Stimulated activated CD4-positive, alpha-beta T cell treated with anti-CD3 and anti-CD28 coated beads, Interleukin-1b, Interleukin-23, amount 100 ng/mL, for 4 hours (primary cell): Measurements from ENCODE around the gene ANAPC10.
"Not testable (repeated sequence)": the region's sequence is repeated elsewhere in the genome, so short reads cannot be mapped to it uniquely, and the experiment has no call there.

Experiments
- DNase-seq, 2 donors: peaks; one replicate each; pipeline ENCODE4 v3.0.0-alpha.2; 2020; ENCODE audit warnings: low read depth in 2 of 2

Gene ANAPC10

DNA sequence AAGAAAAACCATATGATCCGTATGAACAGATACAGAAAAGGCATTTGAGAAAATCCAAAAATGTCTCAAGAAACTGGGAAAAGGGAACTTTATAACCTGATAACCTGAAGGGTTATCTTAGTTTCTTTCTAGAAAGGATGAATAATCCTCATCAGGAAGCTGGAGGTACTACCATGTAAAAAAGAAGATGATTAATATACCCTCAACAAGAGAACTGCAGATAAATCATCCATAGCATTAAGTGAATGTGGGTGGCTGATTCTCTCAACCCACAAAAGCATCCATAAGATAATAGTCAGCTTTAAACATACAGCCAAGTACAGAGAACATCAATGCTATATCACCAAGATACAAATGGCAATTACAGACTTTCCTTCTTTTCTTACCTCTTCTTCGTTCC, 26.4 kb downstream of the ANAPC10 start:
- no peak for DNase-seq

DNA sequence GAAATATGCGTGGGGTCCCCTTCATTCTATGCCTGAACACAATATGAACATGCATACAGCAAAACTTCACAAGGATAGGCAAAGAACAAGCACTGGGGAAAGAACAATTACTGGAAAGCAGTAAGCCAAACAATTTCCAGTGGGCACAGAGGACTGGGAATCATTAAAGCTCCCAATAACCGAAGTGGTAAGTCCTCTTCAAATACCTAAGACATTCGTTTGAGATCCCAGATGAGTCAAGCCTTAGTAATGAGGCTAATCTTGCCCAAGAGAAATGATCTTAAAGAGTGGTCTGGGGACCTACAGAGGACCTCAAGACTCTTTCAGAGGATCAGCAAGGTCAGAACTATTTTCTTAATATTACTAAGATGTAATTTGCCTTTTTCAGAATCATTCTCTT, 28.6 kb downstream of the ANAPC10 start:
- DNase-seq = no peak

- no peak for DNase-seq
Observed at GRCh38 chr4:145066063-145066501, 31.9 kb downstream of the ANAPC10 start.

DNA sequence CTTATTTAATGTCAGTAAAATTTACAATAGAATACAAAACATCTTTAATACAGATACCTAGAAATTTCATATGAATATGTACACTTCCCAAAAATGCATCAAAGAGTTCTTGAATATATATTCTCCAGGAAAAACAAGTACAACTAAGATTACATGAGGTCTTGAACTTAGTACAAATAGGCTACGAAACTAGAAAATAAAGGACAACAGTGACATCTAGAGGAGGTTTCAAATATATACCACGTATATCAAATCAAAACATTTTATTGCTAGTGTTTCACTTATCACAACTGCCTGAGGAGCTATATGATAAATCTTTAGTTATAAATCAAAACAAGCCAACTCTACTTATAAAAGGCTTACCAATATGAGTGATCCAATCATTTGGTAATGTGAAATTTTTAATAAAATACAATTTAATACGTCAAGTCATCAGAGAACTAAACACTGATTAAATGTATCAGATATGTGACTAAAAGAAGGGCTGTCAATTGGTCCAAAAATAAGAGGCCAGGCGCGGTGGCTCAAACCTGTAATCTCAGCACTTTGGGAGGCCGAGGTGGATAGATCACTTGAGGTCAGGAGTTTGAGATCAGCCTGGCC, 36.6 kb downstream of the ANAPC10 start:
- no peak for DNase-seq

DNA sequence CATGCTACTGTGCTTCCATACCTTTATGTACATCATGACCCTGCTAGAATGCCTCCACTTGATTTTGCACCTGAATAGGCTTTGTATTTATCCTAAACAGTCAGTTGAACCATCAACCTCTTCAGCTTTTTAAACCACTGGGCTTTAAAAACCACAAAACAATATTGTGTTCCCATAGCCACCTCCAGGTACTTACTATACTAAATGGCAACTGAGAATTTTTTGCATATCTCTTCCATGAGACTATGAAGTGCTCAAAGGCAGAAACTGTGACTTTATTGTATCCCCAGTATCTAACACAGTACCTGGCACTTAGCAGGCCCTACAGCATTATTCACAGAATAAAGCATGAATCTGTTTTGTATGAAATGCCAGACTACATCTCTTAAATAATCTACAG, 39.7 kb downstream of the ANAPC10 start:
- no peak for DNase-seq

DNA sequence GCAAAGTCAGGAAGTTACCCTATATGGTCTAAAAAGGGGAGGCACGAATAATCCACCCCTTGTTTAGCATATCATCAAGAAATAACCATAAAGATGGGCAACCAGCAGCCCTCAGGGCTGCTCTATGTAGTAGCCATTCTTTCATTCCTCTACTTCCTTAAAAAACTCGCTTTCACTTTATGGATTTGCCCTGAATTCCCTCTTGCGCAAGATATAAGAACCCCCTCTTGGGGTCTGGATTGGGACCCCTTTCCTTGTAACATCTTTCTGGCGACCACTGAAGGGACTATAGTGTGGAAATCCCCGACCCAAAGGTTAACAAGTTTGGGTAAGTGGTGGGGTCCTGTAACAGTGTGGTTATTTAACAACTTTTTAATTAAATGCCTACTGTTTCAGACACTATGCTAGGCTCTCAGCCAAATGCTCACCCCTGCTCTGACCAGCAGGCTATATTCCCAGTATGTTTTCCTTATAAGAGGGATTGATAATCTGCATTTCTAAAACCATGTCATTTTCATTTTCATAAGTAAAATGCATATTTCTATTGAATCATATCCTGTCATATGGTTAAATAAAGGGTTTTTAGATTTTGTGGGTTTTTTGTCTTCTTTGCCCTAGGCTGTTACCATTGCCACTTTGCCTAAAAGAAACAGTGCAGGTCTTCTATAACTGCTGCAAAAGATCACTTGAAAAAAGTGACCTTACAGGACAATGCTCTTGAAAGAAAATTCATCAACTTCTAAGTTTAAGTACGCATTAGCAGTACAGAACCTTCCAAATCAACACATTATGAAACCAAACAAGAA, 41.5 kb downstream of the ANAPC10 start:
- no peak for DNase-seq

GRCh38 chr4:145055533-145056257, 42.3 kb downstream of the ANAPC10 start:
- no peak for DNase-seq

DNA sequence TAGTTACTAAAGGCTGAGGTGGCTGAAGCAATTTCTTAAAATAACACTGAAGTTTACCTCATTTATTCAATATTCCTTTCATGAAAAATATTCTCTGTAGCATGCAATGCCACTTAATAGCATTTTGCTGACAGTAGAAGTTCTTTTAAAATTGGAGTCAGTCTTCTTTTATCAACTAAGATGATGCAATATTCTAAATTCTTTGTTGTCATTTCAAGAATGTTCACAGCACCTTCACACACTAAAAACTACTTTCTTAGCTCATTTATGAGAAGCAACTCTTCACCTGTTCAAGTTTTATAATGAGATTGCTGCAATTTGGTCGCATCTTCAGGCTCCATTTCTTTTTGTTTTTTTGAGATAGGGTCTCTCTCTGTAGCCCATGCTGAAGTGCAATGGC, 48.8 kb downstream of the ANAPC10 start:
- no peak for DNase-seq

DNA sequence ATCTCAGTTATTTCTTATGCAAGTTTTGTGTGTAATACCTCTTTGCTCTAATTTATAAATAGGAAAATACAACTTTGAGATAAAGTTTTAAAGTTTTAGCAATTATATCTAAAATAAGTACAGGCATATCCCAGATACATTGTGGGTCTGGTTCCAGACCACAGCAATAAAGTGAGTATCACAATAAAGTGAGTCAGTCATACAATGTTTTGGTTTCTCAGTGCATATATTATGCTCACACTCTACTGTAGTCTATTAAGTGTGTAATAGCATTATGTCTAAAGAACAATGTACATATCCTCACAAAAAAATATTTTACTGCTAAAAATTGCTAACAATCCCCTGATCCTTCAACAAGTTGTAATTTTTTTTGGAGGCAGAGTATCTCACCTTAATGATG, 49.2 kb downstream of the ANAPC10 start:
- DNase-seq = no peak

DNA sequence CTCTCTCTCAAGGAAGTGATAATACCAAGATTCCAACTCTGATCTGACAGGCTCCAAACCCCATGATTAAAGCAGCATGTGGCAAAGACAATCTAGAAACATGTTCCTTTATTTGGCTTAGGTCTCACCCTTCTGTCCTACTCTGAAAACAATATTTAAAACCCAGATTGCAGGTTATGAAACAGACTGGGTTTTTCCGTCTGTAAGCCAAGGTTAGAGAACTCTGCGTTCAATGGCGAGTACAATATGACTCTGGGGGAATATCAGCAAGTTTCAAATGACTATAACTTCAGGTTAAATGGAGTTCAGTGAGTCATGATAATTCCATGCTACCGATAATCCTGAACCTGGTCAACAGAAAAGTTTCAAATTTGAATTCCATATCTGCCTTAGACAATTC, 50.8 kb downstream of the ANAPC10 start:
- DNase-seq = no peak

DNA sequence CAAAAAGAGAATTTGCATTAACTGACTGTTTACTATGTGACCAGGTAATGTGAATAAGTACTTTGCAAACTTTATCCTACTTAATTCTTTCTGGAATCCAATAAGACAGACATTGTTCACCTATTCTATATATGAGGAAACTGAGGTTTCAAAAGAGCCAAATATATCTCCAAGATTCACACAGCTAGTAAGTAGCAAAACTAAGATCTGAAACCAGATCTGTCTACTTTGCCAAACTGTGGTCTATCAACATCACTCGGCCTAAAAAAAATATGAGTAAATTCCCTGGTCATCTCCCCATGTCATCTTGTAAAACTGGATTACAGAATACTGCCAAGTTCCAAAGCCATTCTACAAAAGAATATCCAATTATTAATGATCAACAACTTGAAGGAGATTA, 52.8 kb downstream of the ANAPC10 start:
- DNase-seq = no peak

DNA sequence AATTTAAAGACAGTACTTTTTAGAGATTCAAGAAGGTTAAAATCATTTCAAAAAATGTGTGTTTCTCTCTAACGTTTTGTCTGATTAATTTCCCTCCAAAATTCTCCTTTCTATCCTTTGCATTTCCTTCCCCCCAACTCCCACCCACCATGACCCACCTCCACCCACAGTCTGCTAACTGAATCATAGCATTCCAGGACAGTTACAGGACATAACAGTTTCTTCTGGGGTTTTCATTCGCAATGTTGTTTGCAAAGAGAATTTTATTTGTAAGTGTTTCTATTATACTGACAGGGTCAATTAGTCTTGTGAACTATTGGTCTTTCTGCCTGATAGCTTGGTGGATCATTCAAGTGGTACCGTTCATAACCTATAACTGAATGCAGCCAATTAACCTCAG, 53.7 kb downstream of the ANAPC10 start:
- DNase-seq = no peak

GRCh38 chr4:145043306-145043705, 54.7 kb downstream of the ANAPC10 start:
- no peak for DNase-seq

- no peak for DNase-seq
Observed at GRCh38 chr4:145042601-145043285, 55.3 kb downstream of the ANAPC10 start.

DNA sequence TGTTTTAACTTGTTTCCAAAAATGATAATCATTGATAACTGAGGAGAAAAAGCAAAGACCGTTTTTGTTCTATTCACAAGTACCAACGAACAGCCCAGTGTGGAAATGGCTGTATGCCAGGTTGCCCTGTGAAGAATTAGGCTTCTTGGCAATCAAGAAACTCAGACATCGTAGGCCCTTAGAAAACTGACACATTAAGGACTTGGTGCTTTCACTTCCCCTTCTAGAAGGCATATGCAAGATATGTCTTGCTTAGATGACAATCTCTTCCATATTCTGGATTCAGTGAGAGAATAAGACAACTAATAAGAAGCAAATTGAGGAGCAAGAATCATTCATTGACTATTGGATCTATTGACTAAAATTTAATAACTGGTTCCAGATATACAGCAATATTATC, 56.6 kb downstream of the ANAPC10 start:
- DNase-seq = no peak

DNA sequence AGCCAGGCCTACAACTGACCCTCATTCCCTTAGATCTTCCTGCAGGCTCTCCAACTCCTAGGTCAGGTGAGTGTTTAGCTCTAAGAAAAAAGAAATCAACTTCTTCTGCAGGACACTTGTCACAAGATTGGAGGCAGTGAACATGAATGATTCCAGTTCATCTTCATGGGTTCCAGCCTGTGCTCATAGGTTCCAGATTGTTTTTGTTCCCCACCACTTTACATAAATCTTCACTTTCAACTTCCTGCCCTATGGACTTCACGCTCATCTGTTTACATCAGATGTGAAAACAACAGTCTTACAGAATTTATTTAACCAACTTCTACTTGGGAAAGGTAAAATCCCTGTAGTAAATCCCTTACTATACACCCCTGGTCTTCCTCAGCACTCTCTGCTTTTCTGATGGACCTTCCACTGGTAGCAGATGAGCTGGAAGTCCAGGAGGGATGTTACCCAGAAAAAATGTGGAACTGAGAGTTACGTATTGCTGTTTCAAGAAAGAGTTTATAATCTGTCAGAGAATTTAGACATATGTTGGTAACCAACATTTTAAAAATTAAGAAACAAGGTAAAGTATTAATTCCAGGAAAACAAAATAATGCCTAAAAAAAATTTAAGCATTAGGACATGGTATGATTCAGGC, 62.4 kb downstream of the ANAPC10 start:
- no peak for DNase-seq

DNA sequence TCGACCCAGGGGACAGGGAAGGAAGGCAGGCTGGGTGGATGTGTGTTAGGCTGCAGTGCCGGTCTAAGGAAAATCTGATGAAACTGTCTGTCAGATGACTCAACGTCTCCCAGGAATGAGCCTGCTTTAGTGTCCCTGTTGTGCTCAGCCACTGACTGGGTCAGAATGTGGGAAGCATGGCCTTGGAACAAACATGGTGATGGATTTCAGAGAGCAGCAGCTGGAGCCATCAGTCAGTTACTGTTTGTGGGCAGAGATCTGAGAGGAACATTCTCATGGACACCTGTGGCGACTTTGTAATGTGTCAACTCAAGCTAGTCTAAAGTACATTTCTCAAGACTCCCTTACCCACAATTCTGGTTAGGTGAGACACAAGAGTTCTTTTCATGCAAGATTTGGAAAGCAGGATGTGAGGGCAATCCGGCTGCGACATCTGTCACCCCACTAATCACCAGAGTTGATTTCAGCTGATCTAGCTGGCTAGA, 63.2 kb downstream of the ANAPC10 start:
- DNase-seq = no peak

DNA sequence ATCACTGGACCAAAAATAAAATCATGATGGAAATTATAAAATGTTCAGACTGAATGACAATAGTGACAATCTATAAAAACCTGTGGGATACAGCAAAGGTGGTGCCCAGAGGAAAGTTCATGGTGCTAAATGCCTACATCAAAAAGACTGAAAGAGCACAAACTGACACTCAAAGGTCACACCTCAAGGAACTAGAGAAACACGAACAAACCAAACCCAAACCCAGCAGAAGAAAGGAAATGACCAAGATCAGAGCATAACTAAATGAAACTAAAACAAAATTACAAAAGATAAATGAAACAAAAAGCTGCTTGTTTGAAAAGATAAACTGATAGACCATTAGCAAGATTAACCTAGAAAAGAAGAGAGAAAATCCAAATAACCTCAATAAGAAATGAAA, 78.7 kb downstream of the ANAPC10 start:
- DNase-seq = no peak

DNA sequence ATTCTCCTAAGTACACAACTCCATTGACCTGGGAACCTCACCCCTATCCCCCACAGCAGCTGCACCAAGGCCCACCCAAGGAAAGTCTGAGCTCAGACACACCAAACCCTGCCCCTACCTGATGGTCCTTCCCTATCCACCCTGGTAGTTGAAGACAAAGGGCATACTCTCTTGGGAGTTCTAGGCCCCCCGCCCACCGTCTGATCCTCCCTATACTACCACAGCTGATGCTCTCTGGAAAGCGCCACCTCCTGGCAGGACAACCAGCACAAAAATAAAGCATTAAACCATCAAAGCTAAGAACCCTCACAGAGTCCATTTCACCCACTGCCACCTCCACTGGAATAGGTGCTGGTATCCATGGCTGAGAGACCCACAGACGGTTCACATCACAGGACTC, 83.6 kb downstream of the ANAPC10 start:
- DNase-seq = no peak

DNA sequence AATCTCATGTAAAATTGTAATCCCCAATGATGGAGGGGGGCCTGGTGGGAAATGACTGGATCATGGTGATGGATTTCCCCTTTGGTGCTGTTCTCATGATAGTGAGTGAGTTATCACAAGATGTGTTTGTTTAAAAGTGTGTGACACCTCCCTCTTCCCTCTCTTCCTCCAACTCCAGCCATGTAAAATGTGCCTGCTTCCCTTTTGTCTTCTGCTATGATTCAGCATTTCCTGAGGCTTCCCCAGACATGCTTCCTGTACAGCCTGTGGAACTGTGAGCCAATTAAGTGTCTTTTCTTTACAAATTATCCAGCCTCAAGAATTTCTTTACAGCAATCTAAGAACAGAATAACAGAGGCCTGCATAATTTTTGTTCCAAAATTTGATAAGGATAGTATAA, 85.2 kb downstream of the ANAPC10 start:
- DNase-seq = no peak

GRCh38 chr4:145011636-145012035, 86.4 kb downstream of the ANAPC10 start:
- no peak for DNase-seq

- DNase-seq = not testable (repeated sequence)
Observed at GRCh38 chr4:145010315-145010714, 87.7 kb downstream of the ANAPC10 start.
